MM.1S (cell line): ENCODE data around the gene SETDB2.

Experiments used
- EZH2 ChIP-seq: fragments of 300-600 bp; sonication (generic); optimal IDR thresholded peaks from 2 replicates; pipeline ENCODE3; 2017; ENCODE audit warnings: low read depth, mild to moderate bottlenecking, antibody characterized with exemption, low read length, mixed read lengths
- TF ChIP-seq, protein P1 (sequence below): fragments of 300-600 bp; sonication (generic); IDR thresholded peaks from 2 replicates; pipeline ENCODE4 v1.5.1; 2016; ENCODE audit warnings: antibody characterized with exemption, low read length, mixed read lengths

DNA sequence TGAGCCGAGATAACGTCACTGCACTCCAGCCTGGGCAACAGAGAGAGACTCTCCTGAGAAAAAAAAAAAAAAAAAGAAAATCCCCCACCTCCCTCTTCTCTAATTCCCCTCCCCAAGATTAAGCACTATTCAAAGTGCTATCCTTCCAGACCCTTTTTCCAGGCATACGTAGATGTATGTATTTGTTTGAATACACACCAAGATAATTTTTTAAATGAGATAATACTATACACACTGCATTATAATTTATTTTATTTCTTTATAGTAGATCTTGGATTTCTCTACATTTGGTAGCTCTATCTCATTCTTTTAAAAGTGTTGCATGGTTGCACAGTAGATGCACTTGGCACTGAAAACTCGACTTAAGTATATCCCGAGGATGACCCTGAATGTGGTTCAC lies 32.7 kb upstream of the SETDB2 start:
- TF ChIP-seq, protein P1, sequence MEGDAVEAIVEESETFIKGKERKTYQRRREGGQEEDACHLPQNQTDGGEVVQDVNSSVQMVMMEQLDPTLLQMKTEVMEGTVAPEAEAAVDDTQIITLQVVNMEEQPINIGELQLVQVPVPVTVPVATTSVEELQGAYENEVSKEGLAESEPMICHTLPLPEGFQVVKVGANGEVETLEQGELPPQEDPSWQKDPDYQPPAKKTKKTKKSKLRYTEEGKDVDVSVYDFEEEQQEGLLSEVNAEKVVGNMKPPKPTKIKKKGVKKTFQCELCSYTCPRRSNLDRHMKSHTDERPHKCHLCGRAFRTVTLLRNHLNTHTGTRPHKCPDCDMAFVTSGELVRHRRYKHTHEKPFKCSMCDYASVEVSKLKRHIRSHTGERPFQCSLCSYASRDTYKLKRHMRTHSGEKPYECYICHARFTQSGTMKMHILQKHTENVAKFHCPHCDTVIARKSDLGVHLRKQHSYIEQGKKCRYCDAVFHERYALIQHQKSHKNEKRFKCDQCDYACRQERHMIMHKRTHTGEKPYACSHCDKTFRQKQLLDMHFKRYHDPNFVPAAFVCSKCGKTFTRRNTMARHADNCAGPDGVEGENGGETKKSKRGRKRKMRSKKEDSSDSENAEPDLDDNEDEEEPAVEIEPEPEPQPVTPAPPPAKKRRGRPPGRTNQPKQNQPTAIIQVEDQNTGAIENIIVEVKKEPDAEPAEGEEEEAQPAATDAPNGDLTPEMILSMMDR, result no peak
- TF ChIP-seq EZH2, result no peak
